Epithelial cell of proximal tubule (primary cell): ENCODE measurements around the gene STOX2. TPM values are rescaled to one million over a fixed set of nuclear protein-coding genes. Genes with fewer than 3 reads are reported as not detected.

Experiments
- DNase-seq: peaks from one replicate; pipeline ENCODE4 v3.0.0-alpha.2; 2011; ENCODE audit warnings: low read depth
- H3K4me3 ChIP-seq: 2 replicates; pipeline ENCODE4 v1.5.1; 2011; ENCODE audit warnings: low read depth, mild to moderate bottlenecking, low read length
- CTCF ChIP-seq: conservative IDR thresholded peaks from 2 replicates; pipeline ENCODE4 v1.5.1; 2012; ENCODE audit warnings: low read depth, mild to moderate bottlenecking, low read length
- total RNA-seq: library from RNA; depleted of rRNA; stranded (reverse); fragments of >200 nt; gene quantifications from 2 replicates; pipeline ENCODE4 v1.2.3, GENCODE V29; 2015

STOX2 gene
- total RNA-seq, 1 donor from 2014 or later, result 4.3 TPM

- no peak for TF ChIP-seq CTCF
- H3K4me3 ChIP-seq, result no peak overlapping the region
- DNase-seq, result no peak
Measured at GRCh38 chr4:183934761-183935160, 29.7 kb downstream of the STOX2 start.

- TF ChIP-seq CTCF, result no peak
- DNase-seq, result no peak
- H3K4me3 ChIP-seq, result no peak overlapping the region
Measured at GRCh38 chr4:183935355-183936005, 30.4 kb downstream of the STOX2 start.

GRCh38 chr4:183936047-183936446 is 30.9 kb downstream of the STOX2 start:
- DNase-seq, result no peak
- no peak overlapping the region for H3K4me3 ChIP-seq
- no peak for TF ChIP-seq CTCF

- TF ChIP-seq CTCF, result no peak
- H3K4me3 ChIP-seq, result no peak overlapping the region
- DNase-seq, result no peak
Measured at GRCh38 chr4:183936574-183937345, 31.7 kb downstream of the STOX2 start.

GRCh38 chr4:183940864-183941263 is 35.8 kb downstream of the STOX2 start:
- TF ChIP-seq CTCF, result no peak
- no peak for DNase-seq
- H3K4me3 ChIP-seq, result no peak overlapping the region

GRCh38 chr4:183941964-183942363 is 36.9 kb downstream of the STOX2 start:
- DNase-seq, result no peak
- H3K4me3 ChIP-seq, result no peak overlapping the region
- no peak for TF ChIP-seq CTCF
